HG02798 (cell line): Measurements from ENCODE around the gene LRRC32.

ENCODE experiments used
- ATAC-seq: cut with Tn5 transposase; IDR thresholded peaks from one replicate; pipeline ENCODE4 v1.9.1; 2021; ENCODE audit warnings: mild to moderate bottlenecking; ENCODE audit not compliant: unreplicated experiment, poor library complexity

The LRRC32 gene

GRCh38 chr11:76632492-76632891 lies 38.1 kb downstream of the LRRC32 start:
- ATAC-seq, result no peak

DNA sequence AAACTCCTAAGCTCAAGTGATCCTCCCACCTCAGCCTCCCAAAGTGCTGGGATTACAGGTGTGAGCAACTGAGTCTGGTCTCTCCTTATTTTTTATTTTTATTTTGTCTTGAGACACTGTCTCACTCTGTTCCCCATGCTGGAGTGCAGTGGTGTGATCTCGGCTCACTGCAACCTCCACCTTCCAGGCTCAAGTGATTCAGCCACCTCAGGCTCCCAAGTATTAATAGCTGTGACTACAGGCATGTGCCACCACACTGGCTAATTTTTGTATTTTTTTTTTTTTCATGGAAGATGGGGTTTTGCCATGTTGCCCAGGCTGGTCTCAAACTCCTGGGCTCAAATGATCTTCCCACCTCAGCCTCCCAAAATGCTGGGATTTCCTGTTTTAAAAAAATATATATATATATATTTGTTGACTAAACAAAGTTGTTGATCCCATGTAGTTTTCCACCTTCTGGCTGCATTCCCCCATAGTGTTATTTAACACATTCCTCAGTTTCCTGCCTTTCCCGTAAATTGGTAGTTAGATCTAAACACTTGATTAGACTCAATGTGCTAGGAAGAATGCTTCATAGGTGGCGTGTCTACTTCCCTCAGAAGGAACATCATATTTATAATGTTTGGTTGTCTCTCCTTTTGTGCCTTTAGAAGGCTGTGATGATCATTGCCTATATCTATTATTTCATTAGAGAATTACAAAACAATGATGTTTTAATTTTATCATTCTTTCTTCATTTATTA lies 38.8 kb downstream of the LRRC32 start:
- no peak for ATAC-seq

- no peak for ATAC-seq
These were observed 39.8 kb downstream of the LRRC32 start for GRCh38 chr11:76630600-76631281.

DNA sequence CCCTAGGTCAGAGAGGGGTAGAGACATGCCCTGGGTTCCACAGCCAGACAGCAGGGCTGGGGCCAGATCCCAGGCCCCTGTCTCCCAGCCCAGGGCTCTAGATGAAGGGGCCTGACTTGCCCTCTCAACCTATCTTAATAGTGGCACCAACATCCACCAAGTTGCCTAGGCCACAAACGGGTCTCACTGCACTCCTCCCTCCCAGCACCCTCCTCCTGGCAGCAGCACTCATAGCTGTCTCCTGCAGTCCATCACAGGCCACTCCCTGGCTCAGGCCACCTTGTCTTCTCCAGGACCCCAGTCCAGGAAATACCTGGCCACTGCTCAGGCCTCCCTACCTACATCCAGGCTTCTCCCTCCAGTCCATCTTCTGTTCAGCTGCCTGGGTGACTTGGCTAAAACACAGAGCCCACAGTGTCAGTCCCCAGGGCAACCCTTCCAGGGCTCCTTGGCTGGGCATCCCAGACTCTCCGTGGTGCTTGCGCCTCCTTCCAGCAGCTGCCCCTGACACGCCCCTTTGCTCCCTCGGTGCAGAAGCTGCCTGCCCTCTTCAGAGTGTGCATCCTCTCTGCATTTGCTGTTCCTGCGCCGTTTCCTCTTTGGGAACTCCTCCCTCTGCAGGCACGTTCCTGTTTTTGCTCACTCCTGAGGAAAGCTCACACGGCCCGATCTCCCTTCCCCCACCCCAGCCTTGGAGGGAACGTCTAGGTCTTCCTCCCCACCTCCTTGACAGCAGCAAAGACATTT lies 40.5 kb downstream of the LRRC32 start:
- ATAC-seq, result no peak

- no peak for ATAC-seq
These were observed 41.3 kb downstream of the LRRC32 start for GRCh38 chr11:76629116-76629852.

GRCh38 chr11:76628408-76628947 lies 42.1 kb downstream of the LRRC32 start:
- ATAC-seq, result no peak

DNA sequence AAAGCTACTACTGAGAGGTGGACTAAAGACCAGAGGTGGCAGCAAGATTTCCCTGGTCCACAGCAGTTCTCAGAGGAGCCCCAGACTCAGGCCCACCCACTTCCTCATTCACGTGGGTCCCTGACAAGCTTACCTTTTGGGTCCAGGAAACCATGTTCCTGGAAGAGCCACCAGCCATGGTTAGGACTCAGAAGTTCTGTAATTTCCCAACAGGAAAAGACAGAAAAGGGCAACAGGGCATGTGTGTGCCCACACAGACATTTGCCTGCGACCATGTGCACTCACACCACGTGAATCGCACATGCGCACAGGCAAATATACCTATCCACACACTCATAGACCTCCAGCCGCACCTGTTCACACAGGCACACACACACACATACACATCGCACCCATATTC lies 42.9 kb downstream of the LRRC32 start:
- ATAC-seq, result no peak

DNA sequence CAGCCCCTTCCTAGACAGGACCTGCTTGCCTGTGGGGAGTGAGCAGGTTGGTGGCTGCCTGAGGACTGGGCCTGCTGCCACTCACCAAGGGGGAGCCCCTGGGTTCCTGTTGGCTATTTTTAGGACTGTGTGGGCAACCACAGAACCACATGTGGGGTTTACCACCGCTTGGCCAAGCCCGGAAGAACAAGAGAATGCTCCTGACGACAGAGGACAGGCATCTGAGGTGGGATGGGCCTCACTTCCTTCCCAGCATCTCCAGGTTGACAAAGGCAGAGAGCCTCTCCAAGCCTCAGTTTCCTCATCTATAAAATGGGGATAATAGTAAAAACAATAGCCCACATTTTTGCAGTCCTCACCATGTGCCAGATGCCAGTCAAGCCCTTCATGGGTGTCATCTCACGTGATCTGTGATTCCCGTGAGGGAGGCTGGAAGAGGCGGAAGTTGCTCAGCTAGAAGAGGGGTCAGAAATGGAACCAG lies 43.6 kb downstream of the LRRC32 start:
- peak; percentile 88 for ATAC-seq

GRCh38 chr11:76626266-76626665 lies 44.3 kb downstream of the LRRC32 start:
- no peak for ATAC-seq

DNA sequence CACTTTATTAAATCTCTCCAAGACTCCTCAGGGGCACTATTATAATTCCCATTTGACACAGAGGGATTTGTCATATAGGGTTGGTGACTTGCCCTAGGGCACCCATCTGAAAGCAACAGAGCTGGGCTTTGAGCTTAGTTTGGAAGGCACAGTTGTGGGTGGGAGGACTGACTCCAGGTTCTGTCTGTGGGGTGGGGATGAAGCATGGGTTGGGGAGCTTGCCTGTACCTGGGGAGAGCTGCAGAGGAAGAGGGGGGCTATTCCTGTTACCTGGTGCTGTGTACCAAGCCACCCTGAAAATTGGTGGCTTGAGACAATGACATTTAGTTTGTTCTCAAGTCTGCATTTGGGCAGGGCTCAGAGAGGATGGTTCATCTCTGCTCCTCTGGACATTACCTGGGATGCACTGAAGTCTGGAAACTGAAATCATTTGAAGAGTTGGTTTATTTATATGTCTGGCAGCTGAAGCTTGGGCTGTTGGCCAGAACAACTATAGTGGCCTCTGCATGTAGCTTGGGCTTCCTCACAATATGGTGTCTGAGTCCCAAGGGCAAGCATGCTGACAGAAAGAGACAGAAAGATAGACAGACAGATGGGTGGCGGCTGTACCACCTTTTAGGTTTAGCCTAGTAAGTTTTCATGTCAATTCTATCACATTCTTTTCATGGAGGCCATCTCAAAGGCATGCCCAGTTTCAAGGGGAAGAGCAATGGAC lies 44.9 kb downstream of the LRRC32 start:
- ATAC-seq, result no peak

DNA sequence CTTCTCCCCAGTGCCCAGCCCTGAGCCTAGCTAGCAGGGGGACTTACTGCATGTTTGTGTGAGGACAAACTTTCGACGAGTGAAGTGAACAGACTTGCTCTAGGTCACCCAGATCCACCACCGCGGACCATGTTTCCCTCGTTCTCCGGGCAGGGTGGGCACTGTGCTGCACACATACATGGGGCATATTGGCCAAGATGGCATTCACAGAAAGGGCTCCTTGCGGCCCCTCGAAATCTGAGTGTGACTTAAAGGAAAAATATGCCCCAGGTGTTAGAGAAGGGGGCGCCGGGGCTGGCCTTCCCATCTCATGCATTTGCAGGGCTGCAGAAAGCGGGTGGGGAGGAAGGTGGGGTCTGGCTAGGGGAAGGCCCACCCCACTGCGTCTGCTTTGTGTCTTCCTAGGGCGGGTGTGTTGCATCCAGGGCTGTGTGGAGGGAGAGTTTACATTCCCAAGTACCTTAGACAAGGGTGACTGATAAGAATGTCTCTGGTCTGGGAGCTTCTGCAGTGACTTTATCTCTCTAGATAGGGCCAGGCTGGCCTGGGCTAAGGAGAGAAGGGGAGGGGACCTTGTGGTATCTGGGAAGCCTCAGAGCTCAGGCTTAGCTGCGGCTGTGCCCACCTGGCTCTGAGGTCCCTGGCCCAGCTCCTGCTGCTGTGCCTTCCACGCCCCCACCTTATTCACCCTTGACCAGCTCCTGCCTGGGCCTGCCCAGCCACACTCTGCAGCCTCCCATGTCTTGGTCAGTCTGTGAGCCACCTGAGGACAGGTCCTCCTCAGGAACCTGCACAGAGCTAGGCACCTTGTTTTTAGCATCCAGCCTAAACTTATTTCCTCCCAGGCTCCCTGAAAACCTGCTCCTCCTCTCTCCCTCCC lies 45.8 kb downstream of the LRRC32 start:
- ATAC-seq, result no peak

DNA sequence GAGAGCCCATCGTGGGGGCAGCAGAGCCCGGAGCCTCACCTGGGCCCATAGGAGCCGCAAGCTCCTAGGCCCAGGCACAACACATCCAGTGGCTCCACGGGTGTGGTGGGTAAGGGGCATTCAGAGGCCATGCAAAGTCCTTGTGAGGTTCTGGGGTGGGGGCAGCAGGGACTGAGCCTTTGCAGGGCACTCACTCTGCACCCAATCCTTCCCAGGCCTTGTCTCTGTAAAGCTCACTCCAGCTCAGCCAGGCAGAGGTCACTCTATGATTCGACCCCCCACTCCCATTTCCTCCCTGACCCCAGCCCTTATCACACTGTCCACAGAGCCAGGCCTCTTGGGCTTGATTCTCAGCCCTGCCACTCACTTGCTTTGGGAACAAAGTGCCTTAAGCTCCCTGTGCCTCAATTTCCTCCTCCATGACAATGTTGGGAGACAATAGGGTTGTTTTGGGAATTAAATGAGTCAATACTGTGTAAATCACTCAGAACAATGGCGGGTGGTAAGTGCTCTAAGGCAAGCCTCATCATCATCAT lies 46.6 kb downstream of the LRRC32 start:
- no peak for ATAC-seq

DNA sequence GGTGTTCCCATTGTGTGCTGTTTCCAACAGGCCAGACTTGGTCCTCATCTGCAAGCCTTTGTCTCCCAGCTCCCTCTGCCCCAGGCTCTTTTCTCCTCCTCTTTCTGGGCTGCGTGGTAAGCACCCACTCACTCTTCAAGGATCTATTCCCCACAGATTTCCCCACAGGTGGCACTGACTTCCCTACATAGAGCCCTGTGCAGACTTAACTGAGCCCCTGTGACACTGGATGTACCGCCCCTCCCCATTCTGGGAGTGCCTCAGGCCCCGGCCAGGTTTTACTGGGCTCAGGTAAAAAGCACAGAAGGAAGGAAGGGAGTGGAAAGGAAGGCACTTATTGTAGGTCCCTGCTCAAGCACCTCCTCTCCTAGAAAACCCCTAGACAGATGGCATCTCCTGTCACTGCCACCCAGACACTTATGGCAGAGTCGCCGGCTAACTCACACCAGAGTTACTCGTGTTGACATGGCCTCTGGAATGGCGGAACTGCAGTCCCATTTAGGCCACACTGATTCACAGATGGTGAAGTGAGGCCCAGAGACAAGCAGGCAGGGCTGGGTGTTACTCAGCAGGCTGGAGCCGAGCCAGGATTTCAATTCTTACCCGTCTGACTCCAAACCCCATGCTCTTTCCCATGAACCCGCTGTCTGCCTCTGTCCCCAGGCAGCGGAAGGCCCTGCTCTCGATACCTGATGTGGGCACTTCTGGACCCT lies 47.2 kb downstream of the LRRC32 start:
- no peak for ATAC-seq

DNA sequence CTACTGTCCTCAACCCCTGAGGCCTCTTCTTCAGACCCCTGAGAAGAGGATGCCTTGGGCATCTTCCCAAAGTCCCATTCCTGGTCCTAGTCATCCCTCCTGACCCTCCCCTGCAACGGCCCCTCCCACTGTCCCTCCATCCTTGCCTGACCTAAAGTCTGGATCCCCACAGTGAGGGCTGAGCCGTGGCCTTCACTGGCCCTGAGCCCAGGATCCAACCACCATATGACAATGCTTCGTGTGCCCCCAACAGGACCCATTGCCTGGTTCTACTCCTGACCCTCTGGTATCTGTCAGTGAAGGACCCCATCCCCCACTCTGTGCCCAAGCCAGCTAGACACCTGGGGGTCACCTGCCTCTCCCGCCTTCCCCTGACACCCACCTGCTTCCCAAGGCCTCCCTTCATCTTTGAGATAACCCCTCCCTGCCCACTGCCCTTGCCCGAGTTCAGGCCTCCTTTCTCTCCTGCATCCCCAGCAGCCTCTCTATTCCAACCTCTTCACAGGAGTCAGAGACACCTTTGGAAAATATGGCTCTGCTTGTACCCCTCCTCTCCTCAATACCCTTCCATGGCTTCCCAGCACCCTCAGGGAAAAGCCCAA lies 48.0 kb downstream of the LRRC32 start:
- no peak for ATAC-seq

GRCh38 chr11:76621868-76622267 lies 48.7 kb downstream of the LRRC32 start:
- no peak for ATAC-seq

- ATAC-seq, result no peak
These were observed 49.1 kb downstream of the LRRC32 start for GRCh38 chr11:76621466-76621865.

GRCh38 chr11:76620489-76620888 lies 50.1 kb downstream of the LRRC32 start:
- no peak for ATAC-seq
